ENCODE data around the gene POLR1G. TPM values are rescaled to one million over a fixed set of nuclear protein-coding genes. Genes with fewer than 3 reads are reported as not detected.

POLR1G gene
- polyA plus RNA-seq, 3 donors = 0.81 to 1.5 (median 1.1) TPM

DNA sequence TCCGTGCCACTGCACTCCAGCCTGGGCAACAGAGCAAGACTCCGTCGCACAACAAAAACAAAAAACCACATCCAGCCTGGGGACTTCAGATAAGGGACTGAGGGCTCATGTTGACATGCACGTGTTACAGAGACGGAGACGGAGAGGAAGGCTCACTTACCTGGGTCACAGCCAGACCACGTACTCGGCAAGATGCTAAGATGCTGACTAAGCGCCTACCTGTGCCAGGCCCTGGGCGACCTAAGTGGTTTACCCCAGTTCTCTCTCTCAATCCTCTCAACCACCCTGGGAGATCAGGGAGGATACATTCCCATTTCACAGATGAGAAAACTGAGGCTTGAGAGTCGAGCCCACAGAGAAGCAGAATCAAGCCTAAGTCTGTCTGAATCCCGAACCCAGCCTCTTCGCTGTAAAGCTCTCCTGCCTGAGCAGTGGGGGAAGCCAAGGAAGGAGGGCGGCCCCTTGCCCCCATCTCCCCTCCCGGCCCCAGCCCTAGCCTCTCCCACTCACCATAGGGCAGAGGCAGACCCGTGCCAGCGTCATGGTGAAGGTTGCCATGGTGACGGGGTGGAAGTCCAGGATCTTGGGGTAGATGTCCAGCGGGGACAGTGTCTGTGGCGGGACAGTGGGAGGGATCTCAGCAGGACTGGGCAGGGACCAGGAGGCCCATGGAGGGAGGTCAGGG is 49.5 kb upstream of the POLR1G start:
- Histone ChIP-seq H3K27ac (ENCODE audit: low read depth in 1 of 2, low read length in 2 of 2) (no peak overlapping the region), H3K4me1 (ENCODE audit: control insufficient read depth in 1 of 2, insufficient read depth in 2 of 2, low read length in 2 of 2) (no peaks in the 10 kb centered on the region), H3K9ac (ENCODE audit: insufficient read depth, low read length, poor library complexity, severe bottlenecking) (no peak overlapping the region), H4K20me1 (ENCODE audit: insufficient read depth, low read length) (no peaks in the 10 kb centered on the region), H3K9me3 (replicated peaks in 1 of 2; ENCODE audit: control insufficient read depth in 1 of 2, insufficient read depth in 1 of 2, low read length in 2 of 2) (no peaks in the 10 kb centered on the region), H3K4me2 (replicated peaks; ENCODE audit: extremely low read depth, low read length, poor library complexity, severe bottlenecking) (no peak overlapping the region), H3K36me3 (replicated peaks in 1 of 2; ENCODE audit: control insufficient read depth in 1 of 2, insufficient read depth in 2 of 2, low read length in 2 of 2) (peaks cover 34 to 79% of the 10 kb centered on the region in 2 donors), H3K79me2 (ENCODE audit: insufficient read depth, low read length) (no peaks in the 10 kb centered on the region), H3K27me3 (ENCODE audit: control insufficient read depth in 2 of 2, insufficient read depth in 2 of 2, low read length in 2 of 2) (no peaks in the 10 kb centered on the region), H3K4me3 (replicated peaks in 1 of 3; ENCODE audit: low read depth in 2 of 3, low read length in 3 of 3) (no peak overlapping the region), H2AFZ (ENCODE audit: insufficient read depth, low read depth, low read length, poor library complexity, severe bottlenecking) (no peak overlapping the region)
- WGBS (ENCODE audit: insufficient coverage) = 97% methylated on average over 11 of the region's 20 CpGs
- TF ChIP-seq, protein P1, sequence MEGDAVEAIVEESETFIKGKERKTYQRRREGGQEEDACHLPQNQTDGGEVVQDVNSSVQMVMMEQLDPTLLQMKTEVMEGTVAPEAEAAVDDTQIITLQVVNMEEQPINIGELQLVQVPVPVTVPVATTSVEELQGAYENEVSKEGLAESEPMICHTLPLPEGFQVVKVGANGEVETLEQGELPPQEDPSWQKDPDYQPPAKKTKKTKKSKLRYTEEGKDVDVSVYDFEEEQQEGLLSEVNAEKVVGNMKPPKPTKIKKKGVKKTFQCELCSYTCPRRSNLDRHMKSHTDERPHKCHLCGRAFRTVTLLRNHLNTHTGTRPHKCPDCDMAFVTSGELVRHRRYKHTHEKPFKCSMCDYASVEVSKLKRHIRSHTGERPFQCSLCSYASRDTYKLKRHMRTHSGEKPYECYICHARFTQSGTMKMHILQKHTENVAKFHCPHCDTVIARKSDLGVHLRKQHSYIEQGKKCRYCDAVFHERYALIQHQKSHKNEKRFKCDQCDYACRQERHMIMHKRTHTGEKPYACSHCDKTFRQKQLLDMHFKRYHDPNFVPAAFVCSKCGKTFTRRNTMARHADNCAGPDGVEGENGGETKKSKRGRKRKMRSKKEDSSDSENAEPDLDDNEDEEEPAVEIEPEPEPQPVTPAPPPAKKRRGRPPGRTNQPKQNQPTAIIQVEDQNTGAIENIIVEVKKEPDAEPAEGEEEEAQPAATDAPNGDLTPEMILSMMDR (IDR thresholded peaks at IDR 0.05) = no peak
- DNase-seq = no peak
- Mint-ChIP-seq H3K27me3 (ENCODE audit: low read depth in 3 of 3) (no peaks in the 10 kb centered on the region), H3K4me3 (no peak overlapping the region), H3K27ac (peak overlapping the region in 2 of 7 donors; percentile 0 to 3), H3K4me1 (no peaks in the 10 kb centered on the region), H3K36me3 (peaks cover 60 to 86% of the 10 kb centered on the region in 2 donors), H3K9me3 (peaks cover 0 to 3% (median 0%) of the 10 kb centered on the region in 7 donors)
- intact Hi-C loops (cut with micrococcal nuclease) = no loop called here

DNA sequence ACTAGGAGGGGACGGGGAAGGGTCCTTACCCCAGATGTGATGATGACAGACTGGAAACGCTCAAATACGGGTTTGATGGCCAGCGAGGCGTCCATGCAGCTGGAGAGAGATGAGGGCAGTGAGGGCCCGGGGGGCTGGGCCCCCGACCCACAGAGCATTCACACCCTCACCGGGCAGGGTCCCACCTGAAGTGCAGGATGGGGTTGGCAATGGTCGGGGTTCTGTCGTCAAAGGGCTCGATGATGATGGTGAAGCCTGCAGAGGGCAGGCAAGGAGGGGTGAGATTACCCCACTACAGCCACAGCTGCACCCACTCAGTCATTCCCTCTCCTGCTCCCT is 49.0 kb upstream of the POLR1G start:
- no peak for DNase-seq
- H3K27ac Mint-ChIP-seq = peak overlapping the region in 2 of 7 donors; percentile 0 to 42
- Histone ChIP-seq H4K20me1 (ENCODE audit: insufficient read depth, low read length) (no peaks in the 10 kb centered on the region), H3K4me2 (replicated peaks; ENCODE audit: extremely low read depth, low read length, poor library complexity, severe bottlenecking) (no peak overlapping the region), H3K9ac (ENCODE audit: insufficient read depth, low read length, poor library complexity, severe bottlenecking) (no peak overlapping the region), H3K9me3 (replicated peaks in 1 of 2; ENCODE audit: control insufficient read depth in 1 of 2, insufficient read depth in 1 of 2, low read length in 2 of 2) (no peaks in the 10 kb centered on the region), H3K79me2 (ENCODE audit: insufficient read depth, low read length) (no peaks in the 10 kb centered on the region), H3K36me3 (replicated peaks in 1 of 2; ENCODE audit: control insufficient read depth in 1 of 2, insufficient read depth in 2 of 2, low read length in 2 of 2) (peaks cover 32 to 79% of the 10 kb centered on the region in 2 donors), H3K27me3 (ENCODE audit: control insufficient read depth in 2 of 2, insufficient read depth in 2 of 2, low read length in 2 of 2) (no peaks in the 10 kb centered on the region), H3K4me3 (replicated peaks in 1 of 3; ENCODE audit: low read depth in 2 of 3, low read length in 3 of 3) (no peak overlapping the region), H3K4me1 (ENCODE audit: control insufficient read depth in 1 of 2, insufficient read depth in 2 of 2, low read length in 2 of 2) (no peaks in the 10 kb centered on the region), H2AFZ (ENCODE audit: insufficient read depth, low read depth, low read length, poor library complexity, severe bottlenecking) (no peak overlapping the region), H3K27ac (ENCODE audit: low read depth in 1 of 2, low read length in 2 of 2) (no peak overlapping the region)
- H3K9me3 Mint-ChIP-seq = peaks cover 0 to 3% (median 0%) of the 10 kb centered on the region in 7 donors
- H3K36me3 Mint-ChIP-seq = peaks cover 58 to 86% of the 10 kb centered on the region in 2 donors
- H3K4me3 Mint-ChIP-seq = no peak overlapping the region
- no peaks in the 10 kb centered on the region for H3K27me3 Mint-ChIP-seq (ENCODE audit: low read depth in 3 of 3)
- 94% methylated on average over 7 of the region's 11 CpGs for WGBS (ENCODE audit: insufficient coverage)
- no peaks in the 10 kb centered on the region for H3K4me1 Mint-ChIP-seq
- intact Hi-C loops (cut with micrococcal nuclease) = no loop called here
- TF ChIP-seq, protein P1 (IDR thresholded peaks at IDR 0.05) = no peak
